ENCODE data around the gene POLR3A.

GRCh38 chr10:78023741-78024140 is 5.6 kb downstream of the POLR3A start:
- no peak for TF ChIP-seq CTCF (IDR thresholded peaks at IDR 0.05)
- no peak for TF ChIP-seq POLR2A (IDR thresholded peaks at IDR 0.05)

Data from right lobe of liver (tissue), 4 donors.